Stomach (tissue), 4 donors: ENCODE results near the gene SORL1.

Experiments used
- POLR2AphosphoS5 ChIP-seq, 3 donors: sonication (generic); formaldehyde crosslinking; IDR thresholded peaks; one replicate each; pipeline ENCODE4 v1.6.1; 2016; ENCODE audit warnings: antibody characterized with exemption in 3 of 3
- TF ChIP-seq, protein P1 (sequence below), 7 experiments: fragments of 450-650 bp in 4 of 7; fragments of 200-600 bp in 3 of 7; sonication (generic) in 3 of 7; IDR thresholded peaks; one replicate each; pipeline ENCODE4 v1.5.1; 2016 to 2019; ENCODE audit warnings: antibody characterized with exemption in 7 of 7, control low read depth in 2 of 7, mild to moderate bottlenecking in 1 of 7

DNA sequence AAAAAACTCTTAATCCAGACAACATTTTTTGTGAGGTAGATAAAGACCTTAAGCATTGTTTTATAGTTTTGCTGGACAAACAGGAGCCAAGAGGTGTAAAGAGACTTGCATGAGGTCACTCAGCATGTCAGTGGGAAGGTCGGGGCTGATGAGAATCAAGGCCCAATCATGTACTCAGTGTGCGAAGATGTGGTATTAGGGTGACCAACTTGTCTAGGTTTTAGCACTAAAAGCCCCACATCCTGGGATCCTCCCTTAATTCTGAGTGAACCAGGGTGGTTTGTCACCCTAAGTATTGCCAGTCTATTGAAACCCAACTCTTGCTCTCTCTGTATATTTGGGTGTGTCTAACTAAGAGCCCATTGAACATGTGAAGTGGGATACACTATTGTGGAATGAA is 20.2 kb downstream of the SORL1 start:
- TF ChIP-seq, protein P1, sequence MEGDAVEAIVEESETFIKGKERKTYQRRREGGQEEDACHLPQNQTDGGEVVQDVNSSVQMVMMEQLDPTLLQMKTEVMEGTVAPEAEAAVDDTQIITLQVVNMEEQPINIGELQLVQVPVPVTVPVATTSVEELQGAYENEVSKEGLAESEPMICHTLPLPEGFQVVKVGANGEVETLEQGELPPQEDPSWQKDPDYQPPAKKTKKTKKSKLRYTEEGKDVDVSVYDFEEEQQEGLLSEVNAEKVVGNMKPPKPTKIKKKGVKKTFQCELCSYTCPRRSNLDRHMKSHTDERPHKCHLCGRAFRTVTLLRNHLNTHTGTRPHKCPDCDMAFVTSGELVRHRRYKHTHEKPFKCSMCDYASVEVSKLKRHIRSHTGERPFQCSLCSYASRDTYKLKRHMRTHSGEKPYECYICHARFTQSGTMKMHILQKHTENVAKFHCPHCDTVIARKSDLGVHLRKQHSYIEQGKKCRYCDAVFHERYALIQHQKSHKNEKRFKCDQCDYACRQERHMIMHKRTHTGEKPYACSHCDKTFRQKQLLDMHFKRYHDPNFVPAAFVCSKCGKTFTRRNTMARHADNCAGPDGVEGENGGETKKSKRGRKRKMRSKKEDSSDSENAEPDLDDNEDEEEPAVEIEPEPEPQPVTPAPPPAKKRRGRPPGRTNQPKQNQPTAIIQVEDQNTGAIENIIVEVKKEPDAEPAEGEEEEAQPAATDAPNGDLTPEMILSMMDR (IDR thresholded peaks at IDR 0.05): no peak
- no peak for TF ChIP-seq POLR2AphosphoS5 (IDR thresholded peaks at IDR 0.05)
